ENCODE data around the gene MYO5A.

- TF ChIP-seq NFRKB (IDR thresholded peaks at IDR 0.05) (no peak), FOXA1 (IDR thresholded peaks at IDR 0.05) (no peak), ZNF384 (IDR thresholded peaks at IDR 0.05) (no peak), L3MBTL2 (conservative IDR thresholded peaks at IDR 0.05) (no peak), SP1 (IDR thresholded peaks at IDR 0.05) (no peak), BHLHE40 (IDR thresholded peaks at IDR 0.05; ENCODE audit: borderline replicate concordance) (no peak), ELF4 (IDR thresholded peaks at IDR 0.05) (no peak), ARNT (IDR thresholded peaks at IDR 0.05) (no peak), CTBP1 (IDR thresholded peaks at IDR 0.05; ENCODE audit: borderline replicate concordance) (no peak)
- TF ChIP-seq, protein P1, sequence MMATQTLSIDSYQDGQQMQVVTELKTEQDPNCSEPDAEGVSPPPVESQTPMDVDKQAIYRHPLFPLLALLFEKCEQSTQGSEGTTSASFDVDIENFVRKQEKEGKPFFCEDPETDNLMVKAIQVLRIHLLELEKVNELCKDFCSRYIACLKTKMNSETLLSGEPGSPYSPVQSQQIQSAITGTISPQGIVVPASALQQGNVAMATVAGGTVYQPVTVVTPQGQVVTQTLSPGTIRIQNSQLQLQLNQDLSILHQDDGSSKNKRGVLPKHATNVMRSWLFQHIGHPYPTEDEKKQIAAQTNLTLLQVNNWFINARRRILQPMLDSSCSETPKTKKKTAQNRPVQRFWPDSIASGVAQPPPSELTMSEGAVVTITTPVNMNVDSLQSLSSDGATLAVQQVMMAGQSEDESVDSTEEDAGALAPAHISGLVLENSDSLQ (IDR thresholded peaks at IDR 0.05): no peak
Measured at GRCh38 chr15:52344592-52344991, 184.1 kb downstream of the MYO5A start.
